Lower lobe of right lung (tissue), 2 donors: ENCODE results near the gene DNAJA2. TPM values are rescaled to one million over a fixed set of nuclear protein-coding genes. Genes with fewer than 3 reads are reported as not detected.
A peak's percentile ranks its signal among the peaks of the same experiment; 100 is the strongest.

Source experiments
- ATAC-seq, 2 donors: fragments of 200-7000 bp; cut with Tn5 transposase; one replicate each; pipeline ENCODE4 v1.9.1; 2020 to 2022; ENCODE audit warnings: mild to moderate bottlenecking in 2 of 2, moderate library complexity in 2 of 2
- DNase-seq: peaks from one replicate; pipeline ENCODE4 v3.0.0-alpha.2; 2020
- H3K27ac ChIP-seq: fragments of 200-600 bp; one replicate; pipeline ENCODE4 v1.8.0; 2022
- H3K27me3 ChIP-seq: fragments of 200-600 bp; one replicate; pipeline ENCODE4 v1.8.0; 2022; ENCODE audit warnings: low read depth
- H3K36me3 ChIP-seq: fragments of 200-600 bp; one replicate; pipeline ENCODE4 v1.8.0; 2022; ENCODE audit warnings: mild to moderate bottlenecking
- H3K4me1 ChIP-seq: fragments of 200-600 bp; one replicate; pipeline ENCODE4 v1.8.0; 2022
- H3K4me3 ChIP-seq: fragments of 200-600 bp; one replicate; pipeline ENCODE4 v1.8.0; 2022; ENCODE audit warnings: mild to moderate bottlenecking
- H3K9me3 ChIP-seq: fragments of 200-600 bp; one replicate; pipeline ENCODE4 v1.8.0; 2022
- intact Hi-C: fragments of 100-400 bp; cut with DNase I; formaldehyde crosslinking; loops from one replicate; pipeline ENCODE4 v1.11.0; 2022
- total RNA-seq: library from RNA; stranded (reverse); fragmentation: NEBNext Ultra II Directional; extraction: Animal tissue kit (Norgen Biotek cat#: 25700); gene quantifications from one replicate; pipeline ENCODE4 v1.2.1, GENCODE V29; 2021
- TF ChIP-seq, protein P1 (sequence below): fragments of 200-600 bp; IDR thresholded peaks from one replicate; pipeline ENCODE4 v1.8.0; 2022; ENCODE audit warnings: antibody characterized with exemption, mild to moderate bottlenecking
- donor health status: DM: no; HTN: yes; CAD: no; lungs with severe emphysema.

The DNAJA2 gene
- total RNA-seq, 1 donor from 2014 or later, result 53.1 TPM

DNA sequence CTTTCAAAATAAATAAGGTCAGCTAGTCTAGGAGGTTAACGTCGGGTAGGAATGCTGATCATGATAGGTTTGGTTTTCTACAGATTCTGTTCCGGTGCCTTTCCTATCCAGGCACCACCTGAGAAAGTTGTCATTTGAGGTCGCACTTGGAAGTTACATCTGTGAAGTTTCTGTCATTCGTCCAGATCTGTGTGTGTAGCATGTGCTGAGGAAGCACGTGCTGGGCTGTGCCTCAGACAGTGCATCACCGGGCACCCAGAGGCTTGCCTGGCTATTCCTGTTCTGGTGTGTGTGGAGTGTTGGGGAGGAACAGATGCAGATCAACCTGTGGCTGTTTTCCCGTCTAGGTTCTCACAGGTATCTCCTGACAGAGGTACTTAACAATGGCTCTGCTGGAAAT is 42.6 kb downstream of the DNAJA2 start:
- H3K4me1 ChIP-seq, result peaks cover 6% of the 10 kb centered on the region
- intact Hi-C loops, result no loop called here
- no peaks in the 10 kb centered on the region for H3K27me3 ChIP-seq
- TF ChIP-seq, protein P1, sequence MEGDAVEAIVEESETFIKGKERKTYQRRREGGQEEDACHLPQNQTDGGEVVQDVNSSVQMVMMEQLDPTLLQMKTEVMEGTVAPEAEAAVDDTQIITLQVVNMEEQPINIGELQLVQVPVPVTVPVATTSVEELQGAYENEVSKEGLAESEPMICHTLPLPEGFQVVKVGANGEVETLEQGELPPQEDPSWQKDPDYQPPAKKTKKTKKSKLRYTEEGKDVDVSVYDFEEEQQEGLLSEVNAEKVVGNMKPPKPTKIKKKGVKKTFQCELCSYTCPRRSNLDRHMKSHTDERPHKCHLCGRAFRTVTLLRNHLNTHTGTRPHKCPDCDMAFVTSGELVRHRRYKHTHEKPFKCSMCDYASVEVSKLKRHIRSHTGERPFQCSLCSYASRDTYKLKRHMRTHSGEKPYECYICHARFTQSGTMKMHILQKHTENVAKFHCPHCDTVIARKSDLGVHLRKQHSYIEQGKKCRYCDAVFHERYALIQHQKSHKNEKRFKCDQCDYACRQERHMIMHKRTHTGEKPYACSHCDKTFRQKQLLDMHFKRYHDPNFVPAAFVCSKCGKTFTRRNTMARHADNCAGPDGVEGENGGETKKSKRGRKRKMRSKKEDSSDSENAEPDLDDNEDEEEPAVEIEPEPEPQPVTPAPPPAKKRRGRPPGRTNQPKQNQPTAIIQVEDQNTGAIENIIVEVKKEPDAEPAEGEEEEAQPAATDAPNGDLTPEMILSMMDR, result no peak
- ATAC-seq (no peak), DNase-seq (no peak)
- H3K27ac ChIP-seq, result no peak overlapping the region
- H3K9me3 ChIP-seq, result no peaks in the 10 kb centered on the region
- no peak overlapping the region for H3K4me3 ChIP-seq
- H3K36me3 ChIP-seq, result no peaks in the 10 kb centered on the region

DNA sequence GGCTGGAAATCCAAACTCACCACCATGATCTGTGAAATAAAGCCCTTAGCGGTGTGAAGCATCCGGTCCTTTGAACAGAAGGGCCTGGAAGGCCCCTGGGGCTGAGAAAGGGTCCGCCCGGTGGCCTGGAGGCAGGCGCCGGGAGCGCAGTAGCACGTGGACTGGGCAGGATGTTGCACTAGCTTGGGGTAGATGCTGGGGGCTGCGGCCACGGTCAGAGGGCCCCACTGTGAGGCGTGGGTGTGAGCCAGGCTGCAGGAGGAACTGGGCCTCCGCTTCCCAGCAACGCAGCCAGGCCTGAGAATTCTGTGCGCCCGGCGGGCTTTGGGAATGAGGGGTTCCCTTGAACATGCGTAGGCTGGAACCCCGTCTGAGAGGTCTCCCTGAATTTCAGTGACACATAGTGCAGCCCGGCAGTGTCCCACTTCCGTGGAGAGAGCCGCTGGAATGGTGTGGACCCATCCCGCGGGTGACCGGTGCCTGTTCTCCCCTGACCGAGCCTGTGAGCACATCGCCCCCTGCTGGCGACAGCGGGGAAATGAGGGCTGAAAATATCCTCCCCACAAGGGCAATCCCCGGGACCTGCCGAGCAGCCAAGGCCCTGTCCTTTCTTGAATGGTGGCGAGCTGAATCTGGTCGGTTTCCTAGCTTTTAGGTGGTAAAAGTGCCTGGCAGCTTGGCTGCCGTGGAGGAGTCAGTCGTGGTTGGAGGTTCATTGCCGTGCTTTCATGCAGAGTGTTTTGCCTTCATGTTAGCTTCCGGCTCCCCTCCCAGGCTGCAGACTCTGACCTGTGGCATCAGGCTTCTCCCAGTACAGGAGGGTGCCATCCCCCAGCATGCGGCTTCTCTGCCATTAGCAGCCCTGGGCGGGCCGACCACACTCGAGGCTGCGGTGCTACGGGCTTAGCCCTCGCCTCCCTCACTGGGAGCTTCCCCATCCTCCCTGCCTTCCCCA is 43.8 kb downstream of the DNAJA2 start:
- ATAC-seq, result peak; percentile 81 to 85
- Histone ChIP-seq H3K27me3 (no peaks in the 10 kb centered on the region), H3K9me3 (no peaks in the 10 kb centered on the region), H3K36me3 (no peaks in the 10 kb centered on the region), H3K4me3 (no peak overlapping the region), H3K4me1 (peaks cover 6% of the 10 kb centered on the region), H3K27ac (no peak overlapping the region)
- TF ChIP-seq, protein P1, result peak; percentile 94
- DNase-seq, result peak; percentile 73
- intact Hi-C loops, result no loop called here

DNA sequence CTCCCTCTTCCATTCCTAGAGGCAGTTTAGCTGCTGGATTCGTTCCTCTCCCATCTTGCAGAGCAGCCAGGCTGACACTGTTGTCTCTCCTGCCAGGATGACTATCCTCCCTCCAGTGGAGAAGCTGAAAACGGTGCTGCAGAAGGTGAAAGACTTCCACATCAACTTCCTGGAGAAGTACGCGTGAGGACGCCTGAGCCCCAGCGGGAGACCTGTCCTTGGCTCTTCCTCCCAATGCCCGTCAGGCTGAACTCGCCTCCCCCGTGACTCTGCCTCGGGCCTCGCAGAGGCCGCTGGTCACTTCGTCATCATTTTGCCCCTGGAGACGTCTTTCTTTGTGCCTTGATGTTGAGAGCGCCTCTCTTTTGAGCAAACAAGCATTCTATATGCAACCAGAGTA is 44.7 kb downstream of the DNAJA2 start:
- Histone ChIP-seq H3K4me1 (peaks cover 6% of the 10 kb centered on the region), H3K27ac (no peak overlapping the region), H3K4me3 (no peak overlapping the region), H3K36me3 (peaks cover 6% of the 10 kb centered on the region), H3K9me3 (no peaks in the 10 kb centered on the region), H3K27me3 (no peaks in the 10 kb centered on the region)
- ATAC-seq (no peak), DNase-seq (no peak)
- TF ChIP-seq, protein P1, result no peak
- intact Hi-C loops, result no loop called here

- peaks cover 13% of the 10 kb centered on the region for H3K36me3 ChIP-seq
- TF ChIP-seq, protein P1, result no peak
- no peak overlapping the region for H3K27ac ChIP-seq
- H3K4me1 ChIP-seq, result peaks cover 6% of the 10 kb centered on the region
- no peak for ATAC-seq
- H3K9me3 ChIP-seq, result no peaks in the 10 kb centered on the region
- intact Hi-C loops, result no loop called here
- H3K4me3 ChIP-seq, result no peak overlapping the region
- H3K27me3 ChIP-seq, result no peaks in the 10 kb centered on the region
- DNase-seq, result no peak
These were observed 46.2 kb downstream of the DNAJA2 start for GRCh38 chr16:46927273-46927672.

- intact Hi-C loops, result no loop called here
- Histone ChIP-seq H3K27me3 (no peaks in the 10 kb centered on the region), H3K4me3 (no peak overlapping the region), H3K36me3 (peaks cover 13% of the 10 kb centered on the region), H3K9me3 (no peaks in the 10 kb centered on the region), H3K4me1 (peaks cover 6% of the 10 kb centered on the region), H3K27ac (no peak overlapping the region)
- ATAC-seq (no peak), DNase-seq (no peak)
- TF ChIP-seq, protein P1, result no peak
These were observed 46.8 kb downstream of the DNAJA2 start for GRCh38 chr16:46926470-46927225.
